GM12865 (cell line): ENCODE data around the gene LIN37.

Experiments
- DNase-seq: peaks from one replicate; pipeline ENCODE4 v3.0.0; 2010; ENCODE audit warnings: low read depth
- H3K4me3 ChIP-seq: 2 replicates; pipeline ENCODE4 v1.5.1; 2011; ENCODE audit warnings: mild to moderate bottlenecking, low read depth, low read length, control low read depth
- CTCF ChIP-seq: IDR thresholded peaks from 2 replicates; pipeline ENCODE4 v1.5.1; 2011; ENCODE audit warnings: low read length, control low read depth, low read depth, inconsistent platforms; ENCODE audit not compliant: insufficient read depth; ENCODE audit errors: missing control alignments

Gene LIN37

GRCh38 chr19:35779033-35779432 is 30.7 kb downstream of the LIN37 start:
- H3K4me3 ChIP-seq: no peak overlapping the region
- no peak for DNase-seq
- TF ChIP-seq CTCF: no peak

GRCh38 chr19:35780058-35780457 is 31.7 kb downstream of the LIN37 start:
- DNase-seq: no peak
- no peak for TF ChIP-seq CTCF
- H3K4me3 ChIP-seq: no peak overlapping the region

DNA sequence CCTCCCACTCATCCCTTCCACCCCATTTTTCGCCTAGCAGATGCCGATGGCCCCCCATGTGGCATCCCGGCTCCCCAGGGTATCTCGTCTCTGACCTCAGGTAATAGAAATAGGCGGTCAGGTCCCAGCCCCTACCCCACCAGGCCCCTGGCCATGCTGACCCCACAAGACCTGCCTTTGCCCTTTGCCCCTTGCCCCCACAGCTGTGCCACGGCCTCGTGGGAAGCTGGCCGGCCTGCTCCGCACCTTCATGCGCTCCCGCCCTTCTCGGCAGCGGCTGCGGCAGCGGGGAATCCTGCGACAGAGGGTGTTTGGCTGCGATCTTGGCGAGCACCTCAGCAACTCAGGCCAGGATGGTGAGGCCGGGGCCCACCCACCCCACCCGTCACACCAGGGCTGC is 32.3 kb downstream of the LIN37 start:
- no peak overlapping the region for H3K4me3 ChIP-seq
- no peak for DNase-seq
- TF ChIP-seq CTCF: no peak

- TF ChIP-seq CTCF: no peak
- no peak overlapping the region for H3K4me3 ChIP-seq
- no peak for DNase-seq
Observed at GRCh38 chr19:35781650-35782049, 33.3 kb downstream of the LIN37 start.

DNA sequence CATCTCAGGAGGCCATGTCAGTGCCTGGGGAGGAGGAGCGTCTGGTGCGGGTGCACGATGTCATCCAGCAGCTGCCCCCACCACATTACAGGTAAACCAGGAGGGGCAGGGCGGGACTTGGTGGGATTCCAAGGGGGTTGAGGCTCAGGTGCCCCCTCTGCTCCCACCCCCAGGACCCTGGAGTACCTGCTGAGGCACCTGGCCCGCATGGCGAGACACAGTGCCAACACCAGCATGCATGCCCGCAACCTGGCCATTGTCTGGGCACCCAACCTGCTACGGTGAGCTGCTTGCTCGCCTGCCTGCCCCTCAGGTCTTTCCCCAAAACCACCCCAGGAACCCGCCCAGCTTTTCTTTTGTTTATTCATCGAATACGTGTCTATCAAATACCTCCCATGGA is 34.2 kb downstream of the LIN37 start:
- no peak overlapping the region for H3K4me3 ChIP-seq
- TF ChIP-seq CTCF: no peak
- no peak for DNase-seq

- no peak for TF ChIP-seq CTCF
- no peak overlapping the region for H3K4me3 ChIP-seq
- no peak for DNase-seq
Observed at GRCh38 chr19:35783469-35784434, 35.4 kb downstream of the LIN37 start.
